HG03139 (cell line): ENCODE measurements around the gene FGF1.

Experiments used
- ATAC-seq: cut with Tn5 transposase; IDR thresholded peaks from one replicate; pipeline ENCODE4 v1.9.1; 2021; ENCODE audit not compliant: unreplicated experiment

Gene FGF1

GRCh38 chr5:142615948-142616347 lies 69.9 kb downstream of the FGF1 start:
- no peak for ATAC-seq

GRCh38 chr5:142614054-142614453 lies 71.8 kb downstream of the FGF1 start:
- no peak for ATAC-seq

- ATAC-seq, result no peak
Observed at GRCh38 chr5:142613271-142613671, 72.6 kb downstream of the FGF1 start.

- ATAC-seq, result no peak
Observed at GRCh38 chr5:142612494-142613270, 73.2 kb downstream of the FGF1 start.

GRCh38 chr5:142611154-142611553 lies 74.7 kb downstream of the FGF1 start:
- ATAC-seq, result no peak

- no peak for ATAC-seq
Observed at GRCh38 chr5:142610176-142611001, 75.5 kb downstream of the FGF1 start.

GRCh38 chr5:142609142-142609541 lies 76.7 kb downstream of the FGF1 start:
- no peak for ATAC-seq

GRCh38 chr5:142608081-142608480 lies 77.8 kb downstream of the FGF1 start:
- no peak for ATAC-seq

GRCh38 chr5:142605611-142606010 lies 80.3 kb downstream of the FGF1 start:
- no peak for ATAC-seq

GRCh38 chr5:142602720-142603245 lies 83.1 kb downstream of the FGF1 start:
- no peak for ATAC-seq

GRCh38 chr5:142601432-142601831 lies 84.5 kb downstream of the FGF1 start:
- ATAC-seq, result no peak

- no peak for ATAC-seq
Observed at GRCh38 chr5:142600611-142601358, 85.1 kb downstream of the FGF1 start.

- ATAC-seq, result no peak
Observed at GRCh38 chr5:142600092-142600491, 85.8 kb downstream of the FGF1 start.

GRCh38 chr5:142598338-142598700 lies 87.6 kb downstream of the FGF1 start:
- no peak for ATAC-seq

- ATAC-seq, result no peak
Observed at GRCh38 chr5:142597546-142598337, 88.1 kb downstream of the FGF1 start.

- ATAC-seq, result no peak
Observed at GRCh38 chr5:142597025-142597424, 88.9 kb downstream of the FGF1 start.

GRCh38 chr5:142592365-142592764 lies 93.5 kb downstream of the FGF1 start:
- ATAC-seq, result no peak

GRCh38 chr5:142590451-142591231 lies 95.2 kb downstream of the FGF1 start:
- no peak for ATAC-seq

- ATAC-seq, result no peak
Observed at GRCh38 chr5:142589720-142590119, 96.2 kb downstream of the FGF1 start.
